T-helper 2 cell treated with Interferon-gamma antibody and Interleukin-4, amounts not matched to agents 100 ng/mL and 5 ng/mL, for 36 hours (primary cell): Measurements from ENCODE around the gene CT45A3. TPM values are rescaled to one million over a fixed set of nuclear protein-coding genes. Genes with fewer than 3 reads are reported as not detected.
"Not testable (repeated sequence)": the region's sequence is repeated elsewhere in the genome, so short reads cannot be mapped to it uniquely, and the experiment has no call there.

Experiments
- intact Hi-C: fragments of 100-400 bp; cut with micrococcal nuclease; formaldehyde crosslinking; loops from one replicate; pipeline ENCODE4 v1.15.1; 2023
- total RNA-seq: library from RNA; stranded (reverse); gene quantifications from 2 replicates; pipeline ENCODE4 v1.2.3, GENCODE V29; 2022

The CT45A3 gene
- not detected in 2 replicates for total RNA-seq

DNA sequence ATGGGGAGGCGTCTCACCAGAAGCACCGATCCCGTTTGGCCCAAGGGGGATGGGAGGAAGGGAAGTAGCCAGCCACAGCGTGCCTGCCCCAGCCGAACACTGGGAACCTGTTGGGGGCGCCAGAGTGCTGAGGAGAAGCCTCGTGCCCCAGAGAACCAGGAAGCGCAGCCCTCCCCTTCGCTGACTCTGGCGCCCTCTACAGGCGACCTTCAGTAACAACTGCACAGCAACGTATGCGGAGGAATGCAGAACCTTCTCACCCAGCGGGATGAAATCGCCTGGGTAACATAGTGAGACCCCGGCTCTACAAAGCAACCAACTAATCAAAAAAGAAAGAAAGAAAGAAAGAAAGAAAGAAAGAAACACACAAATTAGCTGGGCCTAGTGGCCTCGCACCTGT is at the start of gene CT45A3:
TSS of gene CT45A3 (minus strand) at position 101 of the 400 bp plus-strand sequence. CDS start 3,747 bp downstream, outside the sequence.
- intact Hi-C loops: not testable (repeated sequence)

- intact Hi-C loops: not testable (repeated sequence)
These were observed 34.7 kb upstream of the CT45A3 start, which contains the start of gene CT45A6 for GRCh38 chrX:135802687-135803086. CT45A6 (minus strand) TSS chrX:135802787; CDS start chrX:135798993, 3,794 bp downstream.

GRCh38 chrX:135785403-135785802 is 17.4 kb upstream of the CT45A3 start, which contains the start of gene CT45A5:
CT45A5 (minus strand) TSS chrX:135785503; CDS start chrX:135781729, 3,774 bp downstream.
- intact Hi-C loops: not testable (repeated sequence)

DNA sequence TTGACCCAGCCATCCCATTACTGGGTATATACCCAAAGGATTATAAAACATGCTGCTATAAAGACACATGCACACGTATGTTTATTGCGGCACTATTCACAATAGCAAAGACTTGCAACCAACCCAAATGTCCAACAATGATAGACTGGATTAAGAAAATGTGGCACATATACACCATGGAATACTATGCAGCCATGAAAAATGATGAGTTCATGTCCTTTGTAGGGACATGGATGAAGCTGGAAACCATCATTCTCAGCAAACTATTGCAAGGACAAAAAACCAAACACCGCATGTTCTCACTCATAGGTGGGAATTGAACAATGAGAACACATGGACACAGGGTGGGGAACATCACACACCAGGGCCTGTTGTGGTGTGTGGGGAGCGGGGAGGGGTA is 23.3 kb downstream of the CT45A3 start:
- intact Hi-C loops: not testable (repeated sequence)

DNA sequence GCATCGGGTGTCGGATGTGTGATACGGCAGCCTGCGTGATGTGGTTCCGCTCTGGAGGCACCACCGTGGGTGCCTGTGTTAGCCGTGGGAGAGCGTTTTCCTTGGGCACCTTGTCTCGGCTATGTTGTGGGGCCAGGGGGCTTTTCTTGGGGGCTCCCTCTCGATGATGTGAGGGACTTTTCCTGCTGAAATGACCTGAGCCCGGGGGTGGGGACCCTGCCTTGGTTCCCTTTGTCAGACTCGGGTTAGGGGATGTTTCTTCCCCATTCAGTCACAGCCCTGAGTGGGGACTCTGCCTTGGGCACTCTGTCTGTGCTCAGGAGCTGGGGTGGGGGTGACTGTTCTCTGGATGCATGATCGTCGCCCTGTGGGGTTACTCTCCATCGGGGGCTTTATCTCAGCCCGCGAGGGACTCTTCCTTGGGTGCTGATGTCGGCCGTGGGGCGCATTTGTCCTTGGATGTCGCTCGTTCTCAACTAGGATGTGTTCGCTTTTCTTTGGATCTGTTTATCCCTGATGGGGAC is 26.7 kb downstream of the CT45A3 start:
- intact Hi-C loops: no loop called here

DNA sequence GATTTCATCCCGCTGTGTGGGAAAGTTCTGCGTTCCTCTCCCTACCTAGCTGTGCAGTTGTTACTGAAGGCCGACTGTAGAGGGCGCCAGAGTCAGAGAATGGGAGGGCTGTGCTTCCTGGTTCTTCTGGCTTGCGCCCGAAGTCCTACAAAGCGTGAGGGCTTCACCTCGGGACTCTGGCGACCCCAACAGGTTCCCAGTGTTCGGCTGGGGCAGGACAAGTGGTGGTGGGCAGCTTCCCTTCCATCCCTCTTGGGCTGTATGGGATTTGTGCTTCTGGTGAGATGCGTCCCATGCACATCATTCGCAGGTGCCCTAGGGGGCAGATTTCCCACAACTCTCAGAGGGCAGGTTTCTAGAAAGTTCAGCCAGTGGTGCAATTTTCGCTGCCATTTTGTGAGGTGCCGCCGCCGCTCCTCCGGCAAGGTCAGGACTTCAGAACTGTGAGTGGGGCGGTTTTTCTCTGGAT is 27.3 kb downstream of the CT45A3 start:
- intact Hi-C loops: no loop called here

DNA sequence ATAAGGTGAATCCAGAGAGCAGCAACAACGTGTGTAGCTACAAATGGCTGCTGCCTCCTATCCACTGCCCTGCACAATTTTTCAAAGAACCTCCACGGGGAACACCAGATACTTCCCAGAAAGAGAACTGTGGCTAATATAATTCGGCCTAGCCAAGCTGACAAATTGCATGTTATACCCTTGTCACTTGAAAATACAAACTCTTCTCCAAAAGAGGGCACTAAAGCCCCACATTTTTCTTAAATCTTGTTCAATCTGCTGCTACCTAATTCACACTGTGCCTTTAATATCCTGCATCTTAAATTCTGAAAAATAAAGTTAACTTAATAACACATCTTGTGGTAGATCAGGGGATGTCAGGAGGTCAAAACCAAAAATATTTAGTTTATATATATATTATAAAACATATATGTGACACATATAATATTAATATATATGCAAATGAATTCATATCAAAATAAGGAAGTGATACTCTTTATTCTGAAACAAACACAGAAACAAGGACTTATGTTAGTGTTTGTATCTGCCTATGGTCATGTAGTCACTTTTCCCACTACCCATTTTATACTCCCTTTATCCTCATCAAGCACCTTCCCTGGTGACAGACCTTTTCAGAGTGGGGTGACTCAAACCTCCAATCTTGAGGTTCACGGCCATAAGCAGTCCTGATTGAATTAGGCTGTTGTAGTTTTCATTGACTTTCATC is 30.5 kb downstream of the CT45A3 start:
- intact Hi-C loops: no loop called here

DNA sequence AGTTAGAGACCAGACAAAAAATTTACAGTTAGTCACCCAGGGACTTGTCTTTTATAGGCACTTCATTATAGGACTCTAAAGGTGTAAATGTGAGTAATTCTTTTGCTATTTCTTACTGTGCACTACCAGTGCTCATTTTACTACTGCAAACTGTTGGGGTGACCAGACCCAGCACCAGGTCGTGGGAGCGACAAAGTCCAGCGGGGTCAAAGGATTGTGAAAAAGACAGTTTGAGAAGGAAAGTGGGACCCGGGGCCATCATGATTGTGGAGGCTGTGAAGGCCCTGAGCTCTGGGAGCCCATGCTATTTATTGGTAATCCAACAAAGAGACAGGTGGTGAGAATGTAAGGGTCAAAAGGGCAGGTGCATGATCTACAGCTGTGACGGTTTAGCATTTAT is 33.3 kb downstream of the CT45A3 start:
- intact Hi-C loops: not testable (repeated sequence)

DNA sequence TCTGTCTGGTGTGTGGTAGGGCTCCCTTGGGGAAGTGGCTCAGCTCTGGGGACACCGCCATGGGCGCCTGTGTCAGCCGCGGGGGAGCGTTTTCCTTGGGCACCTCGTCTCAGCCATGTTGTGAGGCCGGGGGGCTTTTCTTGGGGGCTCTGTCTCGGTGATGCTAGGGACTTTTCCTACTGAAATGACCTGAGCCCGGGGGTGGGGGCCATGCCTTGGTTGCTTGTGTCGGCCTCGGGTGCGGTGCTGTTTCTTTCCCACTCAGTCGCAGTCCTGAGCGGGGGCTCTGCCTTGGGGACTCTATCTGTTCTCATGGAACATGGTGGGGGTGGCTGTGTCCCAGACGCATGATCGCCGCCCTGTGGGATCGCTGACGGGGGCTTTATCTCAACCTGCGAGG is 54.2 kb downstream of the CT45A3 start:
- intact Hi-C loops: no loop called here

DNA sequence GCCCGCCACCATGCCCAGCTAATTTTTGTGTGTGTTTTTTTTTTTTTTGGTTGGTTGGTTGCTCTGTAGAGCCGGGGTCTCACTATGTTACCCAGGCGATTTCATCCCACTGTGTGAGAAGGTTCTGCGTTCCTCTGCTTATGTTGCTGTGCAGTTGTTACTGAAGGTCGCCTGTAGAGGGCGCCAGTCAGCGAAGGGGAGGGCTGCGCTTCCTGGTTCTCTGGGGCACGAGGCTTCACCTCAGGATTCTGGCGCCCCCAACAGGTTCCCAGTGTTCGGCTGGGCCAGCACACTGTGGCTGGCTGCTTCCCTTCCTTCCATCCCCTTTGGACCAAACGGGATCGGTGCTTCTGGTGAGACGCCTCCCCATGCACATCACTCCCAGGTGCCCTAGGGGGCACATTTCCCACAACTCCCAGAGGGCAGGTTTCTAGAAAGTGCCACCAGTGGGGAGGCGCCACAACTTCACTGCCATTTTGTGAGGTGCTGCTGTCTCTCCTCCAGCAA is 54.8 kb downstream of the CT45A3 start, which contains the start of gene CT45A1:
TSS of gene CT45A1 (plus strand) at position 457 of the 507 bp plus-strand sequence. CDS start 5,302 bp downstream, outside the sequence.
- intact Hi-C loops: not testable (repeated sequence)

Other genes with a start within 250 kb of the CT45A3 start
- gene INTS6L, start 247.5 kb downstream of the CT45A3 start, total RNA-seq: 26.1 and 26.7 TPM in 2 replicates
- gene CT45A1, start 54.6 kb downstream of the CT45A3 start, total RNA-seq: not detected in 2 replicates
- 0.23 TPM in 1 of 2 replicates, not detected in the other for gene CT45A5, start 17.3 kb upstream of the CT45A3 start, total RNA-seq
- gene CT45A6, start 34.6 kb upstream of the CT45A3 start, total RNA-seq: not detected in 2 replicates
- gene CT45A2, start 51.8 kb upstream of the CT45A3 start, total RNA-seq: not detected in 2 replicates
- not detected in 2 replicates for gene CT45A7, start 69.1 kb upstream of the CT45A3 start, total RNA-seq
- not detected in 2 replicates for gene CT45A8, start 86.3 kb upstream of the CT45A3 start, total RNA-seq
- not detected in 2 replicates for gene CT45A9, start 103.6 kb upstream of the CT45A3 start, total RNA-seq
- gene CT45A10, start 125.3 kb upstream of the CT45A3 start, total RNA-seq: not detected in 2 replicates
- gene SAGE1, start 125.5 kb upstream of the CT45A3 start, total RNA-seq: not detected in 2 replicates
- 19.6 and 20.3 TPM in 2 replicates for gene MMGT1, start 205.8 kb upstream of the CT45A3 start, total RNA-seq
- 15.2 and 18.5 TPM in 2 replicates for gene SLC9A6, start 217.2 kb upstream of the CT45A3 start, total RNA-seq